ENCODE measurements around the gene PSEN1.

PSEN1 gene

GRCh38 chr14:73220634-73221033, 84.3 kb downstream of the PSEN1 start:
- no peak for DNase-seq (ENCODE audit: low spot score)

- DNase-seq (ENCODE audit: low spot score), result no peak
Measured at GRCh38 chr14:73221945-73222344, 85.6 kb downstream of the PSEN1 start.

- DNase-seq (ENCODE audit: low spot score), result peak; percentile 51
Measured at GRCh38 chr14:73223049-73223448, 86.7 kb downstream of the PSEN1 start.

- DNase-seq (ENCODE audit: low spot score), result no peak
Measured at GRCh38 chr14:73225496-73225895, 89.2 kb downstream of the PSEN1 start.

- DNase-seq (ENCODE audit: low spot score), result peak; percentile 91
Measured at GRCh38 chr14:73227812-73228781, 91.8 kb downstream of the PSEN1 start.

GRCh38 chr14:73230051-73230450, 93.7 kb downstream of the PSEN1 start:
- DNase-seq (ENCODE audit: low spot score), result no peak

- DNase-seq (ENCODE audit: low spot score), result no peak
Measured at GRCh38 chr14:73231981-73232851, 95.9 kb downstream of the PSEN1 start.

- DNase-seq (ENCODE audit: low spot score), result no peak
Measured at GRCh38 chr14:73232984-73233383, 96.7 kb downstream of the PSEN1 start.

GRCh38 chr14:73233564-73233963, 97.3 kb downstream of the PSEN1 start:
- DNase-seq (ENCODE audit: low spot score), result no peak

GRCh38 chr14:73234029-73234428, 97.7 kb downstream of the PSEN1 start:
- DNase-seq (ENCODE audit: low spot score), result no peak

- no peak for DNase-seq (ENCODE audit: low spot score)
Measured at GRCh38 chr14:73234586-73235394, 98.5 kb downstream of the PSEN1 start.

GRCh38 chr14:73235531-73236155, 99.3 kb downstream of the PSEN1 start:
- DNase-seq (ENCODE audit: low spot score), result no peak

GRCh38 chr14:73236157-73236556, 99.8 kb downstream of the PSEN1 start:
- no peak for DNase-seq (ENCODE audit: low spot score)

GRCh38 chr14:73236752-73237218, 100.5 kb downstream of the PSEN1 start:
- DNase-seq (ENCODE audit: low spot score), result no peak

GRCh38 chr14:73237219-73237785, 101.0 kb downstream of the PSEN1 start, which contains the start of gene PAPLN:
Gene PAPLN (plus strand): TSS chr14:73237506. CDS start chr14:73239779, 2,273 bp downstream.
- no peak for DNase-seq (ENCODE audit: low spot score)

GRCh38 chr14:73237786-73238423, 101.6 kb downstream of the PSEN1 start:
- peak; percentile 51 for DNase-seq (ENCODE audit: low spot score)

- peak; percentile 78 for DNase-seq (ENCODE audit: low spot score)
Measured at GRCh38 chr14:73238424-73238852, 102.1 kb downstream of the PSEN1 start.

- DNase-seq (ENCODE audit: low spot score), result no peak
Measured at GRCh38 chr14:73238941-73239340, 102.6 kb downstream of the PSEN1 start.

GRCh38 chr14:73239393-73240241, 103.3 kb downstream of the PSEN1 start:
- DNase-seq (ENCODE audit: low spot score), result peak; percentile 70

All from GM03348 (cell line).